Spleen (tissue), 7 donors: ENCODE data around the gene AFAP1.

Experiments used
- POLR2A ChIP-seq, 3 donors: fragments of 450-650 bp; IDR thresholded peaks; one replicate each; pipeline ENCODE4 v1.5.1; 2017; ENCODE audit warnings: antibody characterized with exemption in 3 of 3, mild to moderate bottlenecking in 1 of 3
- POLR2AphosphoS5 ChIP-seq, 3 donors: sonication (generic); formaldehyde crosslinking; IDR thresholded peaks; one replicate each; pipeline ENCODE4 v1.5.1; 2017; ENCODE audit warnings: antibody characterized with exemption in 3 of 3
- TF ChIP-seq, protein P1 (sequence below), 11 experiments: fragments of 200-600 bp in 7 of 11; fragments of 450-650 bp in 4 of 11; sonication (generic) in 4 of 11; IDR thresholded peaks in 8 of 11; conservative IDR thresholded peaks in 3 of 11; 1 replicate in 7 of 11; 2 replicates in 4 of 11; pipeline versions ENCODE4 v1.4.0 to v1.8.0; 2016 to 2021; ENCODE audit warnings: antibody characterized with exemption in 11 of 11, inconsistent platforms in 4 of 11, mild to moderate bottlenecking in 1 of 11
- donor health status: DM: no; HTN: no; CAD: no; lungs with moderate emphysema.
- donor health status: DM: no; HTN: no; CAD: no.
- donor health status: DM: no; HTN: no; CAD: no.

DNA sequence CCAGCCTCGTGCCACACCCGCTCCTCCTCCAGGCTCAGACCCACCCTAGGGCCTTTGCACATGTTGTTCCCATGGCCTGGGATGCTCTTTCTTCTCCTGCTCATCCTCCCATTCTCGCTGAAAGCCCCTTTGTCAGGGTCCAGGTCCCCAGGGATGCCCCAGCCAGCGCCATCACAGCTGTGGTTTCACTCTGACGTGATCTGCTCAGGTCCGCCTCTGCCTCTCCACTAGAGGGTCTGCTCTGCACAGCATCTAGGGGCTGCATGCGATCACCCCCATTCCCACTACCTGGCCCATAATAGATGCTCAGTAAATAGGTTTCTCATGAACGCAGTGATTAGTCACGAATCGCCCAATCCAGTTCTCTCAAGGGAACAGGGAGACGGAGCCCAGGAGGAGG, 222.5 kb downstream of the AFAP1 start:
- TF ChIP-seq, protein P1, sequence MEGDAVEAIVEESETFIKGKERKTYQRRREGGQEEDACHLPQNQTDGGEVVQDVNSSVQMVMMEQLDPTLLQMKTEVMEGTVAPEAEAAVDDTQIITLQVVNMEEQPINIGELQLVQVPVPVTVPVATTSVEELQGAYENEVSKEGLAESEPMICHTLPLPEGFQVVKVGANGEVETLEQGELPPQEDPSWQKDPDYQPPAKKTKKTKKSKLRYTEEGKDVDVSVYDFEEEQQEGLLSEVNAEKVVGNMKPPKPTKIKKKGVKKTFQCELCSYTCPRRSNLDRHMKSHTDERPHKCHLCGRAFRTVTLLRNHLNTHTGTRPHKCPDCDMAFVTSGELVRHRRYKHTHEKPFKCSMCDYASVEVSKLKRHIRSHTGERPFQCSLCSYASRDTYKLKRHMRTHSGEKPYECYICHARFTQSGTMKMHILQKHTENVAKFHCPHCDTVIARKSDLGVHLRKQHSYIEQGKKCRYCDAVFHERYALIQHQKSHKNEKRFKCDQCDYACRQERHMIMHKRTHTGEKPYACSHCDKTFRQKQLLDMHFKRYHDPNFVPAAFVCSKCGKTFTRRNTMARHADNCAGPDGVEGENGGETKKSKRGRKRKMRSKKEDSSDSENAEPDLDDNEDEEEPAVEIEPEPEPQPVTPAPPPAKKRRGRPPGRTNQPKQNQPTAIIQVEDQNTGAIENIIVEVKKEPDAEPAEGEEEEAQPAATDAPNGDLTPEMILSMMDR (IDR thresholded peaks at IDR 0.05 in 8 of 11, conservative IDR thresholded peaks at IDR 0.05 in 3 of 11) = no peak
- TF ChIP-seq POLR2A (IDR thresholded peaks at IDR 0.05) = no peak
- TF ChIP-seq POLR2AphosphoS5 (IDR thresholded peaks at IDR 0.05) = no peak
